Activated CD4-positive, alpha-beta T cell treated with anti-CD3 and anti-CD28 coated beads, Interleukin-2, amount 10 ng/mL, durations not matched to agents 7 days and 5 days (primary cell): ENCODE results near the gene SENP1. TPM values are rescaled to one million over a fixed set of nuclear protein-coding genes. Genes with fewer than 3 reads are reported as not detected.

Experiments
- CTCF ChIA-PET: fragments of 350-600 bp; sonication (Branson Sonifier 250); formaldehyde crosslinking; loops from one replicate; lab custom pipeline; 2021; ENCODE audit warnings: antibody characterized with exemption; lab: Charles Lee
- POLR2A ChIA-PET: fragments of 350-600 bp; sonication (Branson Sonifier 250); formaldehyde crosslinking; loops from one replicate; lab custom pipeline; 2021; ENCODE audit warnings: antibody characterized with exemption; lab: Charles Lee
- DNase-seq: peaks from one replicate; pipeline ENCODE4 v3.0.0-alpha.2; 2020
- H3K27ac Mint-ChIP-seq: one replicate; pipeline ENCODE4 v1.8.0; 2021; ENCODE audit warnings: mild to moderate bottlenecking, moderate library complexity, mixed read lengths
- H3K27me3 Mint-ChIP-seq: one replicate; pipeline ENCODE4 v1.8.0; 2021; ENCODE audit warnings: mixed read lengths
- H3K36me3 Mint-ChIP-seq: one replicate; pipeline ENCODE4 v1.8.0; 2021; ENCODE audit warnings: low read depth, mixed read lengths
- H3K4me1 Mint-ChIP-seq: one replicate; pipeline ENCODE4 v1.8.0; 2021; ENCODE audit warnings: mixed read lengths
- H3K4me3 Mint-ChIP-seq: one replicate; pipeline ENCODE4 v1.8.0; 2021; ENCODE audit warnings: mild to moderate bottlenecking, moderate library complexity, mixed read lengths
- H3K9me3 Mint-ChIP-seq: one replicate; pipeline ENCODE4 v1.8.0; 2021; ENCODE audit warnings: mixed read lengths
- total RNA-seq, 2 experiments: library from RNA; stranded (reverse); gene quantifications; one replicate each; pipeline ENCODE4 v1.2.3, GENCODE V29; 2021

SENP1 gene
- total RNA-seq, 2 experiments from 2014 or later, result 37.2 to 48.0 TPM

GRCh38 chr12:48054955-48055821 lies 50.7 kb downstream of the SENP1 start:
- Mint-ChIP-seq H3K27me3 (no peaks in the 10 kb centered on the region), H3K36me3 (peaks cover 29% of the 10 kb centered on the region), H3K4me1 (peaks cover 4% of the 10 kb centered on the region), H3K27ac (no peak overlapping the region), H3K9me3 (peaks cover 18% of the 10 kb centered on the region), H3K4me3 (no peak overlapping the region)
- POLR2A ChIA-PET, result interaction anchor here (0.5 kb wide), 1 partner anchor 839 kb away, joined by 3 read pairs; no protein-coding TSS in a partner anchor
- DNase-seq, result peak; percentile 50
- CTCF ChIA-PET, result no interaction called here

- Mint-ChIP-seq H3K36me3 (peaks cover 26% of the 10 kb centered on the region), H3K4me3 (no peak overlapping the region), H3K27me3 (no peaks in the 10 kb centered on the region), H3K27ac (no peak overlapping the region), H3K4me1 (peaks cover 4% of the 10 kb centered on the region), H3K9me3 (peaks cover 7% of the 10 kb centered on the region)
- ChIA-PET POLR2A (no interaction called here), CTCF (interaction anchor here (1.2 to 1.3 kb wide), 2 partner anchors 16 to 27 kb away, joined by 4 read pairs; no protein-coding TSS in a partner anchor)
- no peak for DNase-seq
Measured at GRCh38 chr12:48053883-48054282, 52.0 kb downstream of the SENP1 start.

DNA sequence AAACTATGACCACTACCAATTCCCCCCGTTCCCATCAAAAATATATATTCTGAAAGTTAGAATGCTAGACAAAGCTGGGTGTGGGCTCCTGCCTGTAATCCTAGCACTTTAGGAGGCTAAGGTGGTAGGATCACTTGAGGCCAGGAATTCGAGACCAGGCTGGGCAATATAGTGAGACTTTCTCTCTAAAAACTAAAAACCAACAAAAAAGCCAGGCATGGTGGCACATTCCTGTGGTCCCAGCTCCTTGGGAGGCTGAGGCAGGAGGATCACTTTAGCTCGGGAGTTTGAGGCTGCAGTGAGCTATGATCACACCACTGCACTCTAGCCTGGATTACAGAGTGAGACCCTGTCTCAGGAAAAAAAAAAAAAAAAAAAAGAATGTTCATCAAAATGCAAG lies 52.8 kb downstream of the SENP1 start:
- ChIA-PET POLR2A (no interaction called here), CTCF (interaction anchor here (0.7 to 1.3 kb wide), 4 partner anchors 9 to 214 kb away, joined by 3 to 4 read pairs (median 4); no protein-coding TSS in a partner anchor)
- no peak for DNase-seq
- H3K9me3 Mint-ChIP-seq, result no peaks in the 10 kb centered on the region
- H3K4me1 Mint-ChIP-seq, result peaks cover 4% of the 10 kb centered on the region
- no peak overlapping the region for H3K4me3 Mint-ChIP-seq
- no peaks in the 10 kb centered on the region for H3K27me3 Mint-ChIP-seq
- H3K36me3 Mint-ChIP-seq, result peaks cover 25% of the 10 kb centered on the region
- H3K27ac Mint-ChIP-seq, result no peak overlapping the region

- peaks cover 30% of the 10 kb centered on the region for H3K36me3 Mint-ChIP-seq
- no peak overlapping the region for H3K4me3 Mint-ChIP-seq
- H3K27ac Mint-ChIP-seq, result no peak overlapping the region
- POLR2A ChIA-PET, result no interaction called here
- no peaks in the 10 kb centered on the region for H3K27me3 Mint-ChIP-seq
- H3K4me1 Mint-ChIP-seq, result peaks cover 4% of the 10 kb centered on the region
- CTCF ChIA-PET, result interaction anchor here (0.6 to 1.1 kb wide), 3 partner anchors 18 to 23 kb away, joined by 3 read pairs; no protein-coding TSS in a partner anchor
- DNase-seq, result no peak
- H3K9me3 Mint-ChIP-seq, result no peaks in the 10 kb centered on the region
Measured at GRCh38 chr12:48051681-48052080, 54.2 kb downstream of the SENP1 start.

- Mint-ChIP-seq H3K4me3 (no peak overlapping the region), H3K27me3 (no peaks in the 10 kb centered on the region), H3K36me3 (peaks cover 39% of the 10 kb centered on the region), H3K4me1 (peaks cover 4% of the 10 kb centered on the region), H3K27ac (no peak overlapping the region), H3K9me3 (no peaks in the 10 kb centered on the region)
- ChIA-PET POLR2A (no interaction called here), CTCF (interaction anchor here (0.7 kb wide), 1 partner anchor 149 kb away, joined by 3 read pairs; no protein-coding TSS in a partner anchor)
- DNase-seq, result no peak
Measured at GRCh38 chr12:48050174-48050573, 55.7 kb downstream of the SENP1 start.

DNA sequence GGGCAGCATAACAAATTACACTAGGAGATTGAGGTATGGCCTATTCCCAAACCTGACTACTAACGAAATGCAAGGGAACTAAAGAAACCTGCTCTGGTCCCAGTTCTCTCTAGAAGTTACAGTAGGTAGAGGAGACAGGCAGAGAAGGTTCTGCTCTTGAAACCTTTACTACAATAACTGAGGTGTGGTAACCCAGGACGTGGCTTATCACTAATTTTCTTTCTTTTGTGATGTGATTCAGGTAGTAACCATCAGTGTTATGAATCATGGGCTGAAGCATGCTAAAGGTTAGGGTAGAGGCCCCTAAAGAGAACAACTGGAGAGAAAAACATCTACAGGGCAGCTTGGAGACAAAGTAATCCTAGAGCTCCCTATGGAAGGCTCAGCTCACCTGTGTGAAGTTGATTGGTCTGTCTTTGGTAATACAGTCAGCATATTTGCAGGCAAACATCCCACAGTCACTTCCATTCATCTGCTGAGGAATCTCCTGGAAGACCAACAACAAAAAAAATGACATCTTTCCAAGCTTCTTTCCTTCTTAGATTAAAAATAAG lies 59.8 kb downstream of the SENP1 start:
- no peaks in the 10 kb centered on the region for H3K27me3 Mint-ChIP-seq
- ChIA-PET POLR2A (no interaction called here), CTCF (interaction anchor here (1.0 kb wide), 1 partner anchor 10 kb away, joined by 4 read pairs; no protein-coding TSS in a partner anchor)
- no peak for DNase-seq
- no peaks in the 10 kb centered on the region for H3K4me1 Mint-ChIP-seq
- H3K9me3 Mint-ChIP-seq, result no peaks in the 10 kb centered on the region
- peaks cover 40% of the 10 kb centered on the region for H3K36me3 Mint-ChIP-seq
- no peak overlapping the region for H3K4me3 Mint-ChIP-seq
- no peak overlapping the region for H3K27ac Mint-ChIP-seq

GRCh38 chr12:48045061-48045846 lies 60.6 kb downstream of the SENP1 start:
- H3K27me3 Mint-ChIP-seq, result no peaks in the 10 kb centered on the region

DNA sequence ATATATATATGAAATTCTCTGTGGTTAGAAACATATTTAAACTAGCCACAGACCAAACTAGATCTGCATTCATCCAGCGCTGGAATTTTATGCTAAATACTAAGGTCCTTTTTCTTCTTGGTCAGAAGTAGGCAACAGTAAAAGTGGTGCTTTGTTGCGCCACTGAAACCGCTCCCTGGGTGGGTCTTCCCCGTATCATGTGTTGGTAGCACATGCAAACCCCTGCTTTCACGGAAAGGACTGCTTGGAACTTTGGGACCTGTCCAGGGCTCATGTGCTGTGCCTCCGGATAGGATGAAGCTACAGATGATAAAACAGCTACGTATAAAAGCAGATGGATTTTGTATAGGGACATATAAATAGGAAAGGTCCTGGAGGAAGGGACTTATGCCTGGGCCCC lies 61.5 kb downstream of the SENP1 start:
- ChIA-PET POLR2A (no interaction called here), CTCF (interaction anchor here (0.5 to 1.7 kb wide), 2 partner anchors 9 to 18 kb away, joined by 3 to 4 read pairs; no protein-coding TSS in a partner anchor)
- H3K27ac Mint-ChIP-seq, result no peak overlapping the region
- H3K27me3 Mint-ChIP-seq, result no peaks in the 10 kb centered on the region
- H3K4me3 Mint-ChIP-seq, result no peak overlapping the region
- DNase-seq, result no peak
- no peaks in the 10 kb centered on the region for H3K4me1 Mint-ChIP-seq
- no peaks in the 10 kb centered on the region for H3K9me3 Mint-ChIP-seq
- H3K36me3 Mint-ChIP-seq, result peaks cover 34% of the 10 kb centered on the region

More at GRCh38 chr12:48045061-48045846, 60.6 kb downstream of the SENP1 start:
- Mint-ChIP-seq H3K27ac (no peak overlapping the region), H3K4me1 (no peaks in the 10 kb centered on the region), H3K36me3 (peaks cover 40% of the 10 kb centered on the region), H3K4me3 (no peak overlapping the region), H3K9me3 (no peaks in the 10 kb centered on the region)
- CTCF ChIA-PET, result interaction anchor here (1.0 to 1.7 kb wide), 2 partner anchors 10 to 19 kb away, joined by 3 to 4 read pairs; no protein-coding TSS in a partner anchor
- DNase-seq, result no peak
- POLR2A ChIA-PET, result interaction anchor here (0.6 kb wide), 1 partner anchor 42 kb away, joined by 3 read pairs; no protein-coding TSS in a partner anchor

GRCh38 chr12:48043771-48044170 lies 62.1 kb downstream of the SENP1 start:
- H3K27me3 Mint-ChIP-seq, result no peaks in the 10 kb centered on the region
- H3K4me3 Mint-ChIP-seq, result no peak overlapping the region
- no peaks in the 10 kb centered on the region for H3K9me3 Mint-ChIP-seq
- no peak overlapping the region for H3K27ac Mint-ChIP-seq
- no peaks in the 10 kb centered on the region for H3K4me1 Mint-ChIP-seq
- ChIA-PET CTCF (interaction anchor here (1.7 kb wide), 1 partner anchor 17 kb away, joined by 3 read pairs; no protein-coding TSS in a partner anchor), POLR2A (interaction anchor here (0.7 kb wide), 1 partner anchor 159 kb away, joined by 4 read pairs; no protein-coding TSS in a partner anchor)
- H3K36me3 Mint-ChIP-seq, result peaks cover 29% of the 10 kb centered on the region
- DNase-seq, result no peak

DNA sequence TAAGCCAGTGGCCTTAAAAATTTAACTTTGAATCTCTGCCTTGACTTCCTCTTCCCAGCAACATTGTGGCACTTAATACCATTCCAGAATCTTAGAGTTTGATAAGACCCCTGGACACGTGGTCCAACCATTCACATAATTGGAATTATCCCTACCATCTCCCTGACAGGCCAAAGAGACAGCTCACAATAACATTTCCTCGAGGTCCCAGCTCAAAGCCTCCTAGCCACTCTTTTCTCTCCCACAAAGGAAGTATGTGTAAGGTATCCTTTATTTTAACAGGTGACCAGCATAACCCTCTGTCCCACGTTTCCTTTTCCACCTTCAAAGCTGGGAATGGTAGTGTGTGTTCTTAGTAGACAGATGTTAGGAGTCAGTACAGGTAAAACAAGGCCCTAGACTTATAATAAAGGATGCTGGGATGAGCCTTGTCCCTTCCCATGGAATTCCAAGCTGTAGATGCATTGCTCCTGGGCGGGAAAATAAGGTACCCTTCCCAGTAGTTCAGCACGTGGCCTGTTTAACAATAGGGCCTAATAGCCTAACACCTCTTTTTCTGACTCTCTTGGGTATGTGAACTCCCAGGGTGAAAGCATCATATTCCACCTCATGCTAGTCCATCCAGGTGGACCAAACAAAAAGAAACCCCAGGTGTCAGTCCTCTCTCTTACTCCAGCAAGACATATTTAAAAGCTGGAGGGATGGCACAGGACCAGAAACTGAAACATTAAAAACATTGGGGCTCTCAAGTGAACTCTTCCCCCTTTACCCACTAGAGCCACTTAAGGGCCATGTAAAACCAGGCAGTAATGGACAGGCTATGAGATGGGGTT lies 64.1 kb downstream of the SENP1 start:
- Mint-ChIP-seq H3K27me3 (no peaks in the 10 kb centered on the region), H3K27ac (no peak overlapping the region), H3K36me3 (peaks cover 17% of the 10 kb centered on the region), H3K4me3 (no peak overlapping the region), H3K9me3 (no peaks in the 10 kb centered on the region), H3K4me1 (peaks cover 5% of the 10 kb centered on the region)
- CTCF ChIA-PET, result no interaction called here
- POLR2A ChIA-PET, result no interaction called here
- DNase-seq, result no peak

DNA sequence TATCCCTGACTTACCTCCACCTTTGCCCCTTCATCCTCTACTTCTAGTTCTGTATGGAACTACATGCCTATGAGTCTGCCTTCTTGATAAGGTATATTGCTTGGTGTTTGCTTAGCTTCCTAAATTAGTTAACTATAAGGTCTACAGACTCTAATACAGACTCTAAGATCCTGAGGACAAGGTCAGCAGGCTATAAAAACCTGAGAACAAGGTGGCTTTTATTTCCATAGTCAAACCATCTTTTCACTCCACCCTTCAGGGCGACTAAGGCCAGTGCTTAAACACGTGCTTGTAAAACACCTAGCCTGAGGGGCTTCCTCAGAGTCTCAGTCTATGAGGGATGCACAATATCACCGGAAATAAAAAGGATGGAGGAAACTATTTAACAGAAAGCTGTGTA lies 65.5 kb downstream of the SENP1 start:
- CTCF ChIA-PET, result no interaction called here
- Mint-ChIP-seq H3K4me1 (peaks cover 5% of the 10 kb centered on the region), H3K36me3 (peaks cover 7% of the 10 kb centered on the region), H3K9me3 (no peaks in the 10 kb centered on the region), H3K27ac (no peak overlapping the region), H3K27me3 (no peaks in the 10 kb centered on the region), H3K4me3 (no peak overlapping the region)
- POLR2A ChIA-PET, result no interaction called here
- DNase-seq, result no peak
